ENCODE results near the gene RGS17. TPM values are rescaled to one million over a fixed set of nuclear protein-coding genes. Genes with fewer than 3 reads are reported as not detected.
"Not testable (repeated sequence)": the region's sequence is repeated elsewhere in the genome, so short reads cannot be mapped to it uniquely, and the experiment has no call there.

Gene RGS17
- total RNA-seq, 1 donor from 2014 or later, result not detected

- intact Hi-C loops (cut with micrococcal nuclease), result no loop called here
Measured at GRCh38 chr6:153125032-153125431, 6.0 kb downstream of the RGS17 start.

GRCh38 chr6:153123801-153124200 lies 7.3 kb downstream of the RGS17 start:
- intact Hi-C loops (cut with micrococcal nuclease), result no loop called here

DNA sequence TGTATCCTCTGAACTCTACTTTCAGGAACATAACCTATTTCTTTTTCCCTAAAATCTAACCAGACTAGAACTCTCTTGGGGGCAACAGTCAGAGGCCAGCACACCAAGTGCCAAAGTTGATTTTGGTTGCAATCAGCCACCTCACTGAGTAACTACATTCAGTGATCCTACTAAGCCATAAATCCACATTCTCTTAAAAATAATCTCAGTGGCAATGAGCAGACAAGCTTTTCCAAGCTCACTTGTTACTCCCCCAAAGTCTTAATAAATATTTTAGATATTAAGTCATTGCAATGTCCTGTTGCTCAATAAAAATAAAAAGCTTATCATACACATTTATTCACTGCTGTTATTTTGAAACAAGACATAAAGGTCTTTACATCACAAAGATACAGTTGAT lies 9.8 kb downstream of the RGS17 start:
- intact Hi-C loops (cut with micrococcal nuclease), result no loop called here

DNA sequence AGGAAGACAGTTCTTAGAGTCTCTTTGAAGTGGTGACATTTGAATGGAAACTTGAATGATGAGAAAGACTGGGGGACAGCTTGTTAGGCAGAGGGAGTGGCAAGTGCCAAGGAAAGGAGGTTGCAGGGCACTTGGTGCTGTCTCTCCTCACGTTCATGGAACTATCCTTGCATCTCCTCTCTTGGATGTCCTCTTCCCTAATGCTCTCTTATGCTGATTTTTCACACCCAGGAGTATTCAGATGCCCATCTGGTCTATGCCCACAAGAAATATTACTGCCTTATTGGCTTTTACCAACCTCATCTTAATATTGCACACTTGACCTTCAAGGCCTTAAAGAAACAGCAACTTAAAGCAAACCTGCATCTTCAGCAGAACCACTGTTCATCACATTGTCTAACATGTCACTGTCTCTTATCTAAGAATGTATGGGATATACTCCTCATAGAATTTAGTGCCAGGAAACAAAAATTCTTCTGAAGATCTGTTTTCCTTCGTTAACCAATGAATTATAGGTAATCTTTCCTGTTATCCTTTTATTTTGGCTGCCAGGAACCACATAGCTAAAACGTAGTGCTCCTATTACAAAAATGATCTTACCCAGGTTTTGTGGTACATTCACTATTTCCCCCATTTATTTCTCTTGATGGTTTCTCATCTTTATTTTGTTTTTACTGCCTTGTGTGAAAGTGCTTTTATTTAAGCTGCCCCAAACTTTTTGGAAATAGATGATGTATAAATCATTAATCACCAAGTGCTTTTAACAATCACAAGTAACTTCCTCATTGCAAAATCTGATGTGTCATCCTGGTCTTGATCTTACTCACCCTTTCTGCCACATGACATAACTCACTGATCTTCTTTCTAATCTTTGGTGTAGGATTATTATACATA lies 12.8 kb downstream of the RGS17 start:
- intact Hi-C loops (cut with micrococcal nuclease), result no loop called here

- intact Hi-C loops (cut with micrococcal nuclease), result not testable (repeated sequence)
Measured at GRCh38 chr6:153111082-153111481, 20.0 kb downstream of the RGS17 start.

GRCh38 chr6:153110612-153111011 lies 20.5 kb downstream of the RGS17 start:
- intact Hi-C loops (cut with micrococcal nuclease), result not testable (repeated sequence)

DNA sequence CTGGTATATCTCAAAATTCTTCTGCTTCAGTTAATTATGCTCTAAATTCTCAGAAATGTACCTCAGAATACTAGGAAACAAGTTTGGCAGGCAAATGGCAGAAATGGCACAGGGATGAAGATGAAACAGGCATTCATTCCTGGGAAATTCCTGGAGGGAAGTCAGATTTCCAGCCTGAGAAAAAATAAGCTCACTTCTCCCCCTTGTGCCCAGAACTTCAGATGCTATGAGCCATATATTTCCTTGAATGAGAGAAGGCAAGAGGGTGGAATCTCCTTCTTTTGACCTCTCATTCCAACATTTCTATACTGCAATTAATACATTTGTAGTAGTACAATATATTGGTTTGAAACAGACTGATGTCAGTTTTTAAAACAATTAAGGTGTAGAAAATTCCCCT lies 22.8 kb downstream of the RGS17 start:
- intact Hi-C loops (cut with micrococcal nuclease), result no loop called here

- intact Hi-C loops (cut with micrococcal nuclease), result no loop called here
Measured at GRCh38 chr6:153106021-153106420, 25.1 kb downstream of the RGS17 start.

- intact Hi-C loops (cut with micrococcal nuclease), result no loop called here
Measured at GRCh38 chr6:153104220-153104619, 26.9 kb downstream of the RGS17 start.

DNA sequence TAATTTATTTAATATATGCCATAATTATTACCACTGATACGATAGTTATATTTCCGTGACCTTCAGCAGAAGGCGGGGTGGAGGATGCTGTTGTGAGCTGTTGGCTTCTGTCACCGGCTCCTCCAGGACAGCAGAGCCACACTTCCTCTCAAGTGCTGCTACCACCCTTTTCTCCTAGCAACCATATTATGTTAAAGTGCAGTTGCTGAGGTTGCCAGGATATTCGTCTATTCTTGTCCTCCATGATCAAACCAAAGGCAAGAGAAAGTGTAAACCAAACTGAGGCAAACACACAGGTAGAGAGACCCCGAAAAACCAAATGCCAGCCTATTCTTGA lies 27.8 kb downstream of the RGS17 start:
- intact Hi-C loops (cut with micrococcal nuclease), result no loop called here

GRCh38 chr6:153102605-153103318 lies 28.3 kb downstream of the RGS17 start:
- intact Hi-C loops (cut with micrococcal nuclease), result no loop called here

DNA sequence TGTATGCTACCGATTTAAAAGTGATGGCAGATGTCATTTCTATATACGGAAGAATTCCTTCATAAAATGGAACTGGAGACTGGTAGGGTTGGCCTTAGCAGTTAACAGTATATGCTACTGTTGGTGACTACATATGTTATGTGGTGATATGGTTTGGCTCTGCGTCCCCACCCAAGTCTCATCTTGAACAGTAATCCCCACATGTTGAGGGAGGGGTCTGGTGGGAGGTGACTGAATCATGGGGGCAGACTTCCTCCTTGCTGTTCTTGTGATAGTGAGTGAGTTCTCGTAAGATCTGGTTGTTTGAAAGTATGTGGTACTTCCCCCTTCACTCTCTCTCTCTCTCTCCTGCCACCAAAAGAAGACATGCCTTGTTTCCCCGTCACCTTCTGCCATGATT lies 29.6 kb downstream of the RGS17 start:
- intact Hi-C loops (cut with micrococcal nuclease), result no loop called here

GRCh38 chr6:153099636-153100035 lies 31.4 kb downstream of the RGS17 start:
- intact Hi-C loops (cut with micrococcal nuclease), result no loop called here

- intact Hi-C loops (cut with micrococcal nuclease), result no loop called here
Measured at GRCh38 chr6:153096792-153097191, 34.3 kb downstream of the RGS17 start.

DNA sequence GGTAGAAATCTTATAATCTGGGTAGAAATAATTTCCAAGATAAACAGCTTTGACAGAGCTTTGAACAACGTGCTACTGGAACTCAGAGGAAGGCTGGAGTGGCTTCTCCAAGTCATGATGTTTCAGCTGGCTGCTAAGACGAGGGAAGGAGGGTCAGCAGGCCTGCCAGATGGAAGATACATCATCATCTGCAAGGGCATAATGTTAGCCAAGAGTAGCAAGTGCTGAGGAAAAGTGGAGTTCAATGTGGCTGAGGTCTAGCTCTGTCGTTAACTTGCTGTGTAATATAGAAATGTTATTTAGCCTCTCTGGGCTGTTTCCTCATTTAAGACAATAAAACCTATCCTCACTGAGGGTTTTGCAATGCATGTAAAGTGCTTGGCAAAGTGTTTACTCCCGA lies 35.1 kb downstream of the RGS17 start:
- intact Hi-C loops (cut with micrococcal nuclease), result no loop called here

DNA sequence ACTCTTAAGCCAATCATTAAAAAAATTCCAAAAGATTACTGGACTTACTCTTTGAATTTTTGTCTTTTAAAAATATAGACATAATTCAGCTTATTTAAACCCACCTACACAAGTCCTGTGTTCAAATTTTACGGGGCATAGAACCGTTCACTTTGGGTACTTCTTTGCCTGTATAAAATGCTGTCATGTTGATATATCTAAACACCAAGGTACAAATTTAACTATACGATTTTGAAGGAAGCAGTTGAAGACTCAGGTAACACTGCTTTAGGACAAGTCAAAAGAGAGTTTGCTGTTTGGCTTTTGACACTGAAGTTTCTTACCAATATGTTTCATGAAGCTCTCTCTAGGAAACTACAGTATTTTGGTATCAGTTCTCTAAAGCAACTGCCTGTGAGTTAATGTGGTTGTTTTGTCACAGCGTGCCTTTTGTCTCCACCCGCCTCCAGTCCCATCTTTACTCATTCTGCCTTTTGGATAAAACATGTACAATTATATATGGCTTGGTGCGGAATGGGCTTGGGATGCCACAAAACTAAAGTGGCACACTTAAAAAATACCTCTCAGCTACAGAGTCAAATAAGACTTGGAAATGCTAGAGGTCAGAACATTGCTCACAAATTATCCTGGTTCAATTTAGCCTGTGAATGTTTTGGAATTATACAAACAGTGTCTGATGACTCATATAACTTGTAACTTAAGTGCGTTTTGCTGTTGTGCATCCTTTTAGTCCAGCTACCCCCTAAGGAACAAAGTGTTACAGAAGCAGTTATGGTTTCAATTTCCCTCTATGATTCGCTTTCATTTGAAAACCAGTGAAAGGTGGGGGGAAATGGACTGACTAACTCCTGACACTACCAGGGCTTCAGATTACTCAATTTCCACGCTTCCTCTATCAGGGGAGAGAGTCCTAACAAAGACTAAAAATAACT lies 38.7 kb downstream of the RGS17 start:
- intact Hi-C loops (cut with micrococcal nuclease), result no loop called here

- intact Hi-C loops (cut with micrococcal nuclease), result no loop called here
Measured at GRCh38 chr6:153090241-153090930, 40.7 kb downstream of the RGS17 start.

- intact Hi-C loops (cut with micrococcal nuclease), result no loop called here
Measured at GRCh38 chr6:153088796-153089195, 42.3 kb downstream of the RGS17 start.

- intact Hi-C loops (cut with micrococcal nuclease), result no loop called here
Measured at GRCh38 chr6:153087436-153087835, 43.6 kb downstream of the RGS17 start.

GRCh38 chr6:153086225-153086990 lies 44.7 kb downstream of the RGS17 start:
- intact Hi-C loops (cut with micrococcal nuclease), result no loop called here

Data from T-helper 1 cell treated with Interleukin-12 subunit alpha and Interleukin-12 subunit beta and Interleukin-4 antibody, amounts not matched to agents 30 ng/mL and 1 ng/mL, for 36 hours (primary cell).